HG02943 (cell line): ENCODE measurements around the gene GRIA4.

Source experiments
- ATAC-seq: cut with Tn5 transposase; IDR thresholded peaks from one replicate; pipeline ENCODE4 v1.9.1; 2021; ENCODE audit warnings: mild to moderate bottlenecking, low read depth, moderate library complexity; ENCODE audit not compliant: unreplicated experiment

The GRIA4 gene

DNA sequence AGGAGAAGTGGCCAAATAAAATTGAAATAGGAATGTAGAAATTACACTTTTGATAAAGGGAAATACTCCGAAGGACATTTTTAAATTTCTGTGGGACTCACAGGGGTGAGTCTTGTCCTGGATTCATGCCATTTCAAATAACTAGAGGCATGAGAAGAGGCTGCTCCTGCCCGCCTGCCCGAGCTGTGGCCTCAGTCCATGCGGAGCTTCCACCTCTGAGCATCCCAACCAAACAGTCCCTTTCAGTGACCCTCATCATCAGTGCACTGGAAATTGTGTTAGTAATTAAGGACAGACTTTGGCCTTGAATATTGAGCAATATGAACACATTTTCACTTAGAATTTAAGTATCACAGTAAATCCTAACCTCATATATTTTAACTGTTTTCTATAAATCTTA lies 25.6 kb downstream of the GRIA4 start:
- ATAC-seq, result no peak

DNA sequence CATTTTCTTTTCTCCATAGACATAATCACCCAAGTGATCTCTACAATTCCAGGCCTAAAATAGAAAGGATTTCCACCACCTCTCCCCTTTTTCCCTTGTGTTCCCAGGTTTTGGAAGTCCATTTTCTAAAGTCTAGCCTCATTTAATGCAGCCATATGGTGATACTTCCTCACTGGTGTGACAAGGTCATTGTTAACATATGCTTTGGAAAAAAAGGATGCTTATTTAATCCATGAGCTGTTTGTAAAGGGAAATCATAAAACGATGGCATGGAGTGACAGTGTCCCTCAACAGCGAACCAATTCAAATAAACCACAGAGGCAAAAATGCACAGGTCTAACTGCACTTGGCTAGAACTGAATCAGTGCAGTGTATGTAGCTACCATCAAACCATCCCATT lies 26.6 kb downstream of the GRIA4 start:
- no peak for ATAC-seq

DNA sequence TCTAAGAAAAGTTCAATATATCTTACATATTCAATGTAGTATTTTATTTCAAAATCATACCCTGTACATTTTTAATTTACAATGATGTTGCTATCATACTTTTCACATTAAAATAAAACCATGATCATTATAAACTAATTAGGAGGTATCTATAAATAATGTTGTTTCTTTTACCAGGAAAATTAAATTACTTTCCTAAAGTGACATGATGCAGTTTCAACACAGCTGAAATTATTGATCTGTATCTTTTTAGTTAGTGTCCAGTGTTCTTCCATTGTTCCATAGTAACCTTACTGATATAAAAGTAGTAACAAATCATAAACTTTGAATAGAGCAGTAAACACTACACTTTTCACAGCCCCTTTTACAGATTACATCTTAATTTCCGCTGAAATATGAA lies 29.7 kb downstream of the GRIA4 start:
- ATAC-seq, result no peak

DNA sequence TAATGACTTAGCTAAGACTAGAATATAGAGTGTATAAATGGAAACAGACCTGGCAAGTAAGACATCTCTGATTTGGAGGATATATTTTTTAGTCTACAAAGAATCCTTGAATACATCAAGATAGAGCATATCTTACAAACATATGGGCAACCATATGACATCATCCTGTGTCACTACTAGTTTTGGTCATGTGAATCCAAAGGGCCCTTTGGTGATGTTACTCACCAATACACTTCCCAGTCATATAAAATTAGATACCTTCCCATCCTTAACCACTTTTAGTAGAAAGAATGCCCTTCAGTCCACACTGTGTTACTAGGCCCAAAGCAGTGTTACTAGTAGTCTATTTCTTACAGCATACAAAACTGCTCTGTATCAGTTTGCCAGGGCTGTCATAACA lies 31.6 kb downstream of the GRIA4 start:
- no peak for ATAC-seq

DNA sequence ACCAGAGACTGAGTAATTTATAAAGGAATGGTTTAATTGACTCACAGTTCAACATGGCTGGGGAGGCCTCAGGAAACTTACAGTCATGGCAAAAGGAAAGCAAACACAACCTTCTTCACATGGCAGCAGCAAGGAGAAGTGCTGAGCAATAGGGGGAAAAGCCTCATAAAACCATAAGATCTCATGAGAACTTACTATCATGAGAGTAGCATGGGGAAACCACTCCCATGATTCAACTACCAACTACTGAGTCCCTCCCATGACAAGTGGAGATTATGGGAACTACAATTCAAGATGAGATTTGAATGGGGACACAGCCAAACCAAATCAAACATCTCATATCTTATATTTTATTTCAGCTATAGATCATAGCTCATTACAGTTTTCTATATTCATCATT lies 33.0 kb downstream of the GRIA4 start:
- no peak for ATAC-seq

DNA sequence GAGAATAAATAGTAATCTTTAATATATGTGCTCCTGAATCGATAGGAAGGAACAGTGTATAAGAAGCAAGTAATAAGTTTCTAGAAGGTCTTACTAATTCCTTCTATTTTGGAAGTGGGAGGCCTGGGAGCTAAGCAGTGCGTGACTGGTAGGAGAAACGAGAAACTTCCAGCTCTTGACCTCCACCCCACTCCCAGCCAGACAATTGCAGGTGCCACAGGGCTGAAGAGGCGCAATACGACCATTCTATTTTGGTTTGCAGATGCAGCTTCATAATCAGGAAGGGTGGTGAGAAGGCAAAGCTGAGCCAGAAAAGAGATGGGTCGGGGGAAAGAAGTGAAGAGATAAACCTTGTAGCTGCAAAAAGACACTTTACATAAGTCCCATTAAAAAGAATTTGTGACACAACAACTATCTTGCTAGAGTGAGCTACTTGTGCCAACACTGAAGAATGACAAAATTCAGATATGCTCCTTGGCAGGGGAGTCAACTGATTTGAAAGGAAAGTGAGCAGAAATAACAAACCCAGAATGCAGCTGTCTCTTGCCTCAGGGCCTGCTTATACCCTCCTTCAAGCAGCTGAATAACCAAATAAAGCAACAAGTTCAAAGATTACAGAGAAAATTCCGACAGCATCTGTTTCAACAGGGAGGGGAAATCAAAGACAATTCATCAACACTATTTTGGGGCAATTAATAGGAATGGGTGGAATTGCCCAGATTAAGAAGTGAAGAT lies 35.1 kb downstream of the GRIA4 start:
- ATAC-seq, result no peak

DNA sequence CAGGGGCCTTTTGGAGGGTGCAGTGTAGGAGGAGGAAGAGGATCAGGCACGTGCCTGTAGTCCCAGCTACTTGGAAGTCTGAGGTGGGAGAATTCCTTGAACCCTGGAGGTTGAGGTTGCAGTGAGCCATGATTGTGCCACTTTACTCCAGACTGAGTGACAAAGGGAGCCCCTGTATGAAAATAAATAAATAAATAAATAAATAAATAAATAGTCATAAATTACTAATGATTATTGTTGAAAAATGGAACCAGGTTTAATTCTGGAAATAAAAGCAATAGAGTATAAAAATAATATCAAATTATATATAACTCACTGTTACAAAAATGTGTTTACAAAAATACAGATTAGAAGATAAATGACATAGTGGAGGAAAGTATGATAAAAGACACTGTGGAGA lies 37.9 kb downstream of the GRIA4 start:
- ATAC-seq, result no peak

DNA sequence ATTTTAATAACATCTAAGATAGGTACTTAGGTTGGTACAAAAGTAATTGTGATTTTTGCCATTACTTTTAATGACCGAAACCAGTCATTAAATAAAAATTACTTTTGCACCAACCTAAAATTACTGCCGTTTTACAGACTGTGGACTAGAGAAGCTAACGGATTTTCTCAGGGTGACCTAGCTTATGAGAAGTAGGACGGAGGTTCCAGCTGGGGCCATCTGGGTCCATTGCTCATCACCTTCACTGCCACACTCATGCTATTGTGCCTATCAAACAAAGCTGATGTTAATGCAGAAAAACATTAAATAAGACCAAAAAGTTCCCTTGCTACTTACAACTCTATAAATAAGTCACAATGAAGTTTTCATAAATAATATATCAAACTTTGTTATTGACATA lies 38.9 kb downstream of the GRIA4 start:
- no peak for ATAC-seq

DNA sequence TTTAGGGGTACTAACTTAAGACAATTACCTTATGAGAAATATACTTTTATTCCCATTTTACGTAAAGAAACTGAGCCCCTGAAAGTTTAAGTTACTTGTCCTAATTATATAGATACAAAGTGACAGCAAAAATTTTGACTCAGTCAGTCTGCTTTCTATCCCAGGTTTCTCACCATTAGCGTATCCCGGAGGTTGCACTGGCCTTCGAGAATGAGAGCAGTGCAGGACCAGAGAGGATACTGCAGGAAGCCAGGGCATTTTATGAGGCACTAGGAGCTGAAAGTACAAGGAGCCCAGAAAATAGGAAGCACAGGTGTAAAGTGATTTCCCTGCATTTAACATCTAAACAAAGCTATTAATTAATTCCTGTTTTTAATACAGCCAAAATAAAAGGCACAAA lies 55.4 kb downstream of the GRIA4 start:
- ATAC-seq, result no peak

DNA sequence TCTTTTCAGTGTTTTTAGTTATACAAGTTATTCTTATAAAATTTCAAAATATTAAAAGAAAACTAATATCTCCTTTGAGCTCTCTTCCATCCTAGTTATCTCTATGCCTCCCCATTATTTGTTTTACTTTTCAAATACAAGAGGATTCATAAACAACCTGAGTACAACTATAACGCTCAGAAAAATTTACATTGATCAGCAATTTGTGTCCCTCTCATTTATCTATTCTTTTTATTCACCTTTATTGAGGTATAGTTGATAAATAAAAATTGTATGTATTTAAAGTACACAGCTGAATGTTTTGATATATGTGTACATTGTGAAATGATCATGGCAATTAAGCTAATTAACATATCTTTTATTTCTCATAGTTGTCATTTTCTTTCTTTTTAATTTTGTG lies 57.6 kb downstream of the GRIA4 start:
- no peak for ATAC-seq

DNA sequence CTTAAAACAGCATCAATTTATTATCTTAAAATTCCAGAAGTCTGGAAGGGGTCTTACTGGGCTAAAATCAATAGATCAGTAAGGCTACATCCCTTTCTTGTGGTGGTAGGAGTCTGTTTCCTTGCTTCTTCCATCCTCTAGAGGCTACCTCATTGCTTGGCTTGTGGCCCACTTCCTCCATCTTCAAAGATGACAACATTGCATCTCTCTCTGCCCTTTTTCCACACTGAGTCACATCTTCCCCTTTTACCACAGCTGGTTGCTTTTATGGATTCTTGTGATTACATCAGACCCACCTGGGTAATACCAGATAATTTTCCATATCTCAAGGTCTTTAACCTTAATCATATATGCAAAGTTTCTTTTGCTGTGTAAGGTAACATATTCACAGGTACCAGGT lies 60.9 kb downstream of the GRIA4 start:
- no peak for ATAC-seq

DNA sequence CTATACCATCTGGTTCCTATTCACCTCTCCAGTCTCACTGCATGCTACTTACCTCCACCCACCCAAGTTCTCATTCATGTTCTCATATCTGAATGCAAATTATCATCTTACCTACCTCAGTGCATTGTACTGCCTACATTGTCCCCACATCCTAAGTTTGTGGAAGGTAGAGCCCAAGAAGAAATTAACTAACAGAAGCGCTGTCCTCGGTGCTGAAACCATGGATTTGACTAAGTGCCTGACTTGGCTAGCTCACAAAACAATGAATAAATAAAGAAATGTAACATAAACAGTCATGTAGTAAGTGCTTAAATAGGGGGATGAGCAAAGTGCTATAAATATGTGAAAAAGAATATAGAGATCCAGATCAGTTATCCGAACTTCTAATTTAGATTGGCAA lies 63.2 kb downstream of the GRIA4 start:
- ATAC-seq, result no peak

DNA sequence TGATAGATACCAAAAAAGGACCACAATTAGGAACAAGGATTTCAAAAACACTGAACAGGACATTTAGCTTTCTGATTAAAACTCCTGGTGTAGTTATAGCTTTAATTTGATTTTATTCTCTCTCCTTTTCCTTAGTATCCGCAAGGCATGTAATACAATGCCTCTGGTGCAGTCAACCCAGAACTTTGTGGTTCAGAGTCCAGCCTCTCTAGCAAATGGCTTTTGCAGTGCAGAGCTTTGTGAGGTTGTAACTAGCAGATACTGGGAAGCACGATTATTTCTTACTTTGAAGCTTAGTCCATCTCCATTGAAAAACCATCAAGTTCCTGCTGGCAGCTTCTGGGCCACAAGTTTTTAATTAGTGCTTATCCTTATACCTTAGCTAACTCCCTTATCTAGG lies 79.8 kb downstream of the GRIA4 start:
- no peak for ATAC-seq

DNA sequence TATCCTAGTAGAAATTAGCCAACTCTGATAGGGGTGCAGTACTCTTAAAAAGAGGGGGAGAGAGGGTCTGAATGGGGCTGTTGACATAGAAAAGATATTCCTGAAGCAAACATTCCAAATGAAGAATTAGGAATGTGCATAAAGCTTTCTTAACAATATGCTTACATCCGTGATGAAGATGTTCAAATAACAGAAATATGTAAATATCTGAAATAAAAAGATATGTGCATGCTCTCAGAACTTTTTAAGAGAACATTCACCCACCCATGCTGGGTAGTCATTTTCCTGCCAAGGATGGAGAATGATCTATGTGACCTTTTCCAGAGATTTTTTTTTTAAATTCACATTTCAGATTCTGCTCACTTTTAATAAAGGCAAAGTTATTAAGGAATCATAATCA lies 80.6 kb downstream of the GRIA4 start:
- ATAC-seq, result no peak

DNA sequence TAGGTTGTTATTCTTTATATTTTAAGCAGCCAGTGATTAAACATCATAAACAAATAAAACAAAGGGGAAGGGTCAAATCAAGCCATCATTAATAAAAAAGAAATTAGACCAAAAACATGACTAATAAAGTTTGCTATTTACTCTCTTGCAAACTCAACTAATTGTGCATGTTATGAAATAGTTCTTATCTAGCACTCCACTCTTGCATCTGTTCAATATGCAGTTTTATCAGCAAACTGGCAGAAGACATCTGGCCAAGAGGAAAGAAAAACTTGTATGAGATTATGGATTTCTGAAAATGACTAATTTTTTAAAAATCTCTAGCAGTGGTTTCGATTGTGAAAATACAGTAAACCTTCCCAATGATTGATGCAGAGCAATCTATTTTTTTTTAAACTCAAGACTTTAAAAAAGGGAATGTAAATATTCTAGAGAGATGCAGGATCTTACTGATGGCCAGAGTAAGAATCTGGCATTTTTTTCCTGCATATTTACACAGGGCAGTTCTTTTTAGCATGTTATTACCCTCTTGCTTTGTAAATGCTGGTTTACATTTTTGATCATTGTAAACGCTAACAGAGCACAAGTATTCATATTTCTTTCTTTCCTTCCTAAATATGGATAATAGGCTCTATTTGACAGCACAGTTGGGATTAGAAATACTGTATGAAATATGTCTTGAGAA lies 83.3 kb downstream of the GRIA4 start:
- no peak for ATAC-seq

DNA sequence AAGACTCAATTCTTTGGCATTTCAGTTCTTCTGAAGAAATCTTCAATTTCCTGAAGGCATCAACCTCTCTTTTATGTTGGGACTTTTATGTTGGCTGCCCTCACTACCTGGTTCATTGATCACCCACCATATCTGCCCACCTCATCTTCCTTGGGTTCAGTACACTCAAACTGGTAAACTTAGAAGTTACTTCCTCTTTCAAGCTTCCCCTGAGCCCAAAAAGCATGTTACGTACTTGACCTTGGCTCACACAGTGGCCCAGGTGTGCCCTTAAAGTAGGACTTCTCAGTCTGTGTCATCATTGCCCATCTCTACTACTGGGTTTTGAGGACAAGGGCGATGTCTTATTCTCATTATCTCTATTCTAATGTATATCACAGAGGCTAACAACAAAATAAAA lies 86.1 kb downstream of the GRIA4 start:
- ATAC-seq, result no peak

DNA sequence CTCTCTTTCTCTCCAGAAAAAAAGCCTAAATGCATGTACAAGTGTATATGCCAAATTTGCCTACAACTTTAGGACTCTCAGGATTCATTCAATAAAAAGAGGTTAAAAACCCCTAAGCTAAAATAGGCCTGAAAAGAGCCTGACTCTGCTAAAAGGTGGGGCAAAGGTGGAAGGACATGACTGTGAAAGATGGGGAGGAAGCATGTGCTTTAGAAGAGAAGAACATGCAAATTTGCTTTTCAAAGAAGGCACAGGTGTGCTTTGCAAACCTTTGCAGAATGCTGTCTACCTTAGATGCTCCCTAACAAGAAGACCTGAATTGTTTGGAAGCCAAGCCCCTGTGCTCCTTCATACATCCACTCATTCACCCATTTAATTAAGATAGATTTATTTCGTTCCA lies 87.4 kb downstream of the GRIA4 start:
- ATAC-seq, result no peak

DNA sequence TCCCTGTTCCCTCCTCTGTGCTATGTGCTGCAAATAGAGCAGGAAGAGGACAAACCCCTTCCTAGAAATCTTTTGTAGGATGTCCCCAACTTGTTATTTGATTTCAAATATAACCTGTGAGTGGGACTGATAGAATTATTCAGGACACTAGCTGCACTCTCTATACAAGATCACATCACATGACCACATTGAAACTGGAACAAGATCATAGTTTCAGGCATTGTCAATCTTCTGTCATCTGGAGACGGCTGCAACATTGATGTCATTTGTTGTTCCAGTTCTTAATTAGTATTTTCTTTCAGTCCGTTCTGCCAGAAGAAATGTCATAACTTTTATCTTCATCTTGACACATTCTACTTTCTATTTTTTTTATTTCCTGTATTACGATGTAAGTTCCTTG lies 89.3 kb downstream of the GRIA4 start:
- no peak for ATAC-seq

DNA sequence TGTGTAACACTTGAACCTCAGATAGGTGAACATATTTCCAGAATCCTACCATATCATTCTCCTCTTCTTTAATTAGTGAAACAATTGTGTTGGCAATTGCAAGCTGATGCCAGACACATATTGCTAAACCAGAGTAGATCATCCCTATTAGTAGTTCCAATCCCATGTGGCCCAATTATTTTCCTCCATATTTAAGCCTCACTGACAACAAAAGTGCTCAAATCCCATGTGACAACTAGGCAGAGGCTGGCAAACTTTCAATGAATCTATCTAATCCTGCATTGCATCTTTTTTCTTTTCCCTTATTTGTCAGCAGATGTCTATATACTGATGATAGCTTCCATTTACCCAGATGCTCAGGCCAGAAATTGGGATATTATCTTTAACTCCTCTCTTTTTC lies 90.4 kb downstream of the GRIA4 start:
- no peak for ATAC-seq

DNA sequence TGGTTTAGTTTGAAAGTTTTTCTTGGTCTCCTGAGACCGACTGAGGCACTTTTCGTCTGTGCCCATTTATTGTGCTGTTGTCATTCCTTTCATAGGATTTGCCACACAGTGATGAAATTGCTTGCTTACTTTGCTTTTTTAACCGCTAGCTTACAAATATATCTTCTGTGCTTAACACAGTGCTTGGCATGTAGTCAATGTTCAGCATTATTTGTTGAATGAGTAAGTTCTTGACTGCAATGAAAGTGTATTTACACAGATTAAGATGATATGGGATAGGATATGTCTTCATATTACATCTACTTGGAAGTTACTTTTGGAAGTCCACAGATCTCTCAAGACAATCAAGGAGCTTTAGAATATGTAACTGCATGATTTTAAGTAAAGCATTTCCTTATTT lies 91.2 kb downstream of the GRIA4 start:
- no peak for ATAC-seq

DNA sequence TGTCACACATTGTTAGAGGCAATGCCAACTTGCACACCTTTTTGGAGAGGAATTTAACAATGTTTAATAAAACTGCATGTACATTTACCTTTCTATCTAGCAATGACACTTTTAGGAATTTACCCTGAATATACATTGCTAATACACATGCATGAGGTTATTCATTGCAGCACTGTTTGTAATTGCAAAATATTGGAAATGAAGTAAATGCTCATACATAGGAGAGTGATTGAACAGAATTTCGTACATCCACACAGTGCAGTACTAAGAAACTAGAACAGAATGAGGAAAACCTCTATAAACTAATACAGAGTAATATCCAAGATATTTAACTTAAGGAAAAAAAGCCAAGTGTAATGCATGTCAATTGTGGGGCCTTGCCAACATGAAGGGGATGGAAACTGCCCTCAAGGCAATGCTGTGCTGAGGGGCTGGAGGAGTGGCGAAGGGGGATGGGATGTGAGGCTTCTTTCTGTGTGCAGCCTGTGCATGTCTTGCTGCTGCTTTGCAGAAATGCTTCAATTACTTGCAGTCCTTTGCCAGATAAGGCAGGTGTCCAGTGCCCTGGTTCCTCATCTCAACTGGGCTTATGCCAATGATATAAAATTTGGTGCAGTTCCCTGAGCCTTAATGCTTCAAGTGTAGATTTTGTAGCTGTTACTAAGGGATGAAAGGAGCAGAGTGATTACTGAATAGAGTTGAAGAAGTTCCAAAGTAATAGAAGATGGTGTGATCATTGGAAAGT lies 96.1 kb downstream of the GRIA4 start:
- no peak for ATAC-seq

DNA sequence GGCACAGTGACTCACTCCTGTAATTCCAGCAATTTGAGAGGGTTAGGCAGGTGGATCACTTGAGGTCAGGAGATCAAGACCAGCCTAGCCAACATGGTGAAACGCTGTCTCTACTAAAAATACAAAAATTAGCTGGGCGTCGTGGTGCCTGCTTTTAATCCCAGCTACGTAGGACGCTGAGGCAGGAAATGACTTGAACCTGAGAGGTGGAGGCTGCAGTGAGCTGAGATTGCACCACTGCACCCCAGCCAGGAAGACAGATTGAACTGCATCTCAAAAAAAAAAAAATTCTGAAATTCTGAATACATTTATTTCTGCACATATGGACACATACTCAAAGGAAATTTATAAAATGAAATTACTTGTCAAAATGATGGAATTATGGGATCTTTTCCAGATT lies 103.2 kb downstream of the GRIA4 start:
- no peak for ATAC-seq
